Epithelial cell of proximal tubule (primary cell): ENCODE measurements around the gene TNS4. TPM values are rescaled to one million over a fixed set of nuclear protein-coding genes. Genes with fewer than 3 reads are reported as not detected.

ENCODE experiments used
- DNase-seq: peaks from one replicate; pipeline ENCODE4 v3.0.0-alpha.2; 2011; ENCODE audit warnings: low read depth
- H3K4me3 ChIP-seq: 2 replicates; pipeline ENCODE4 v1.5.1; 2011; ENCODE audit warnings: low read depth, mild to moderate bottlenecking, low read length
- CTCF ChIP-seq: conservative IDR thresholded peaks from 2 replicates; pipeline ENCODE4 v1.5.1; 2012; ENCODE audit warnings: low read depth, mild to moderate bottlenecking, low read length
- total RNA-seq: library from RNA; depleted of rRNA; stranded (reverse); fragments of >200 nt; gene quantifications from 2 replicates; pipeline ENCODE4 v1.2.3, GENCODE V29; 2015

Gene TNS4
- total RNA-seq, 1 donor from 2014 or later, result not detected

DNA sequence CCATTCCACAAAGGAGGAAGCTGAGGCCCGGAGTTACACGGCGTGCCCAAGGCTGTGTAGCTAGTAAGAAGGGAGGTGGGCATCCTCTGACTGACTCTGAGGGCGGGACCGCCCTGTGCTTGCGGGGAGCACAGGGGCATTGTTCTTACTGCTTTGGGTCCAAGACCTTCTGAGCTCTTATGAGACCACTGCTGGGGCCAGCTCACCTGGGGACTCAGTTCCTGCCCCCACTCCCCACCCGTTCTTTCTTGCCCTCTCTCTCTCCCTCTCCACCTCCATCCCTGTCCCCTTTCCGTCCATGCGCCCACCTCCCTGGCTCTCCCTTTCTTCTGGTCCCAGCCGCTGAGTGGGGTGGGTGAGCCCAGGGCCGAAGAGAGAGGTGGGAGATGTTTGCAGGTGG is 44.2 kb upstream of the TNS4 start:
- TF ChIP-seq CTCF, result no peak
- DNase-seq, result no peak
- no peak overlapping the region for H3K4me3 ChIP-seq

DNA sequence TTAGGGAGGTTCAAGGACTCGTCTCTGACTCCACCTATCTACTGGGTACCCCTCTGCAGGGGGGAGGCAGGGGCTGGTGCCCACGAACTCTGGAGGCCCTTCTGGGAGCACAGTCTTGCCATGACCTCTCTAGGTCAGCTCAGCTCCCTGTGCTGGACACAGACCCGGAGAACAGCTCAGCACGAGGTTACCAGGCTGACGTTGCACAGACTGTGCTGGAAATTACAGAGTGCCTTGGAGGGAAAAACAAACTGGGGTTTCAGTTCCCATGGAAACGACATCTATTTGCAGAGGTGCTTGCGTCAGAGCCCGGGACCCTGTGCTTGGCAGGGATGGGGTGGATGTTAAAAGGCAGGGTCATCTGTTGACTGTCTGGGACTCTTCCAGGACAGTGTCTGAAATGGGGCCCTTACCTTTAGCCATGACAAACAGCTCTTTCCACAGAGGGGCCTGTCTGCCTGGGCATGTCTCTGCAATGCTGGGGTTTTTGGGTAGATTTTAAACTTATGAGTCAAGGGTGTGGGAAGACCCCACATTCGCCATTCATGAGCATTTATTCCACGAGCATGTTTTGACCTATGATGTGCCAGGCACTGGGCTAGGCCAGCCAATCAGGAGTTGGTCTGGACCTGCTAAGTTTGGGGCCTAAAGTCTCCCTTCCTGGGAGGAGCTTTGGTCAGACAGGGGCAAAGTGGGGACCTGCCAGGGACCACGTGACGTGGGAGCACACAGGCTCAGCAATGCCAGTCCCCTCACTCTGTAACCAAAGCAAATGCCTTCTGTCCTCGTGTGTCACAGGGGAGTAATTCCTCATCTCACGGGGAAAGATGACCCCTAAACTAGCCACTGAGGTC is 41.4 kb upstream of the TNS4 start:
- no peak for DNase-seq
- no peak overlapping the region for H3K4me3 ChIP-seq
- TF ChIP-seq CTCF, result no peak

DNA sequence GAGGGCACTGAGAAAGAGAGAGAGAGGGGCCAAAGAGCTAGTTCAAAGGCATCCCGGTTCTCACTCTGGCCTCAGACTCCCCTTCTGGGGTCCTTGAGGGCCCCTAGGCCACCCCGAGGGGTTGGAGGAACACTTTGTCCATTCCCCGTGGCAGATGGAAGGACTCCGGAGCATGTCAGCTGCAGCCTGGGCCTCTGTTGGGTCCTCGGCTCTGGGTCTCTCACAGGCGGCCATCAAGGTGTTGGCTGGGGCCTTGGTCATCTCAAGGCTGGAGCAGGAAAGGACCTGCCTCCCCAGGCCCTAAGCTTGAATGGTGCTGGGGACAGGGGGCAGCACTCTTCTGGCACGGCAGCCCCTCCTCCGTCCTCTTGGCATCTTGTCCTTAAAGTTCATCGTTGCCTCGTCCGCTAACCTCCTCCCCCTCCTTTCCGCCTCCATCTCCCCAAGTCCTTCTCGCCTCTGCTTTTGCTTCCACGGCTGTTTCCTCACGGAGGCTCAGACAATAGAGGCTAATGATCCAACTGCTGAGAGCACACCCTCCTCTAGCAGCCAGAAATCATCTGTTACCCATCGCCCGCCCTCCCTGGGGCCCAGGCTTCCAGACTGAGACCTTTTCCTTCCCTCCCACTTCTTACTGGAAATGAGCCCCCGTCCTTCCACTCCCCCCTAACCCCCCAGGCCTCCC is 40.6 kb upstream of the TNS4 start:
- no peak for TF ChIP-seq CTCF
- H3K4me3 ChIP-seq, result no peak overlapping the region
- no peak for DNase-seq

- no peak for TF ChIP-seq CTCF
- H3K4me3 ChIP-seq, result no peak overlapping the region
- no peak for DNase-seq
Observed at GRCh38 chr17:40541060-40541872, 39.8 kb upstream of the TNS4 start.

GRCh38 chr17:40540448-40540847 is 39.0 kb upstream of the TNS4 start:
- H3K4me3 ChIP-seq, result no peak overlapping the region
- no peak for TF ChIP-seq CTCF
- DNase-seq, result no peak

DNA sequence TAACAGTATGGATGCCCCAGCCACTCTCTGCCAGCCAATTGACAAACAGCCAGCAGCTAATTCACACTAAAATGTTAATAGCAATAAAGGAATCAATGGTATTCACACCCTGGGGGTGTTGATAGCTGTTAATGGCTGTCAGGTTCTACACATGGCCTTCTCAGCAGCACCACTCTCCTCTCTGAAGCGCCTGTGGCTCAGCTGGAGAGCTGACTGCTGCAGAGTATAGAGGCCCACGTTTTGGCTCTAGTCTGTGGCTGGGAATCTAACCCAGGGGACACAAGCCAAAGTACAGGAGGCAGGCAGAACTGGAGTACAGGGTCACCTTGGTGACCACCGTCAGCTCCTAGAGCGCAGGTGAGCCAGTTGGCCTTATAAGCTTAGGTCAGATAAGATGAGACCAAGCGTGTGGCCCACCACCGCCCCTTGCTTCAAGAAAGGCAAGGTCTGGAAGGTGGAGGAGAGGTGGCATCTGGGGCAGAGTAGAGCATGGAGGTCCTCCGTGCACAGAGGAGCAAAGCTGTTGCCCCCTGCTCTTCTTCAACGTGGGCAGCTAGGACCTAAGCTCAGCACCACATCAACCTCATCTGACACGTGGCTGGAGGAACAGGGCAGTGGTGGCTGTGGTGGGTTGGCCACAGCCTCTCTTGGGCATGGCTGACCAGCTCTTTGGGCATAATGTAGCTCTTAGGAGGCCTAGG is 38.4 kb upstream of the TNS4 start:
- TF ChIP-seq CTCF, result no peak
- no peak for DNase-seq
- H3K4me3 ChIP-seq, result no peak overlapping the region
